PC-3 (cell line): ENCODE data around the gene CCDC74B.
"Not testable (repeated sequence)": the region's sequence is repeated elsewhere in the genome, so short reads cannot be mapped to it uniquely, and the experiment has no call there.

Experiments used
- CTCF ChIP-seq: fragments of 300-600 bp; sonication (generic); conservative IDR thresholded peaks from 2 replicates; pipeline ENCODE4 v1.5.1; 2017; ENCODE audit warnings: antibody characterized with exemption, low read depth, mild to moderate bottlenecking, low read length
- EZH2 ChIP-seq: fragments of 300-600 bp; sonication (generic); IDR thresholded peaks from one replicate; pipeline ENCODE4 v1.6.1; 2017; ENCODE audit warnings: antibody characterized with exemption, mild to moderate bottlenecking, low read length; ENCODE audit not compliant: unreplicated experiment

DNA sequence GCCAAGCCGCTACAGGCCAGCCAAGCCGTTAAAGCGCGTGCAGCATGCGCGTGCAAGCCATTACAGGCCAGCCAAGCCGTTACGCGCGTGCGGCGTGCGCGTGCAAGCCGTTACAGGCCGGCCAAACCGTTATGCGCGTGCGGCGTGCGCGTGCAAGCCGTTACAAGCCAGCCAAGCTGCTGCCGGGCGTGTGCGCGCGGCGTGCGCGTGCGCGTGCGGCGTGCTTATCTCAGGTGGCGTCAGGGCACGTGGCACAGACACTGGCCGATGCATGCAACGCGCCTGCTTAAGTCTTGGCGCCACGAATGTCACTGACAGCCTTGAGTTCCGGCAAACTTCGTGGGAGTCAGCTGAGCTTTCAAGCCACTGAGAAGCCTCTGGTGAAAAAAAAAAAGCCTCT is 24.0 kb downstream of the CCDC74B start:
- TF ChIP-seq EZH2, CTCF: not testable (repeated sequence)
